ENCODE results near the gene TLL2.

DNA sequence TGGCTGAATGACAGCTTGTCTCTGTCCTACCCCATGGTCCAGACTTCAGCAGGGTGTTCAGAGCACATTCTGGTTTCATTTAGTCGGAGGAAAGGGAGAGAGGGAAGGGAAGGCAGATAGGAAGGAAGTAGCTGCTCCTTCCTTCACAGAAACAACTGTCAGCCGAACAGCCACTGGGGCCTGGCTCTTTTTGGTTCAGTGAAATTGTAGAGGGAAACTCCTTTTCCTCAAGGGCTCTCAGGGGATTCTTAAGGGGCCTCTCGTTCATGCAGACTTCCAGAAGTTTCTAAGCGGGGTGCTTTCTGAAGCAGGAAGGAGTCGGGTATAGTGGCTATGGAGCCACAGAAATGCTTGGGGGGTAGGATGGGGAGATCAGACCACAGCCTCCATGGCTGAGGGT, 56.4 kb downstream of the TLL2 start:
- TF ChIP-seq, protein P1, sequence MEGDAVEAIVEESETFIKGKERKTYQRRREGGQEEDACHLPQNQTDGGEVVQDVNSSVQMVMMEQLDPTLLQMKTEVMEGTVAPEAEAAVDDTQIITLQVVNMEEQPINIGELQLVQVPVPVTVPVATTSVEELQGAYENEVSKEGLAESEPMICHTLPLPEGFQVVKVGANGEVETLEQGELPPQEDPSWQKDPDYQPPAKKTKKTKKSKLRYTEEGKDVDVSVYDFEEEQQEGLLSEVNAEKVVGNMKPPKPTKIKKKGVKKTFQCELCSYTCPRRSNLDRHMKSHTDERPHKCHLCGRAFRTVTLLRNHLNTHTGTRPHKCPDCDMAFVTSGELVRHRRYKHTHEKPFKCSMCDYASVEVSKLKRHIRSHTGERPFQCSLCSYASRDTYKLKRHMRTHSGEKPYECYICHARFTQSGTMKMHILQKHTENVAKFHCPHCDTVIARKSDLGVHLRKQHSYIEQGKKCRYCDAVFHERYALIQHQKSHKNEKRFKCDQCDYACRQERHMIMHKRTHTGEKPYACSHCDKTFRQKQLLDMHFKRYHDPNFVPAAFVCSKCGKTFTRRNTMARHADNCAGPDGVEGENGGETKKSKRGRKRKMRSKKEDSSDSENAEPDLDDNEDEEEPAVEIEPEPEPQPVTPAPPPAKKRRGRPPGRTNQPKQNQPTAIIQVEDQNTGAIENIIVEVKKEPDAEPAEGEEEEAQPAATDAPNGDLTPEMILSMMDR (IDR thresholded peaks at IDR 0.05; ENCODE audit: low read length): no peak
- TF ChIP-seq EZH2phosphoT487 (IDR thresholded peaks at IDR 0.05; ENCODE audit: low read length) (no peak), EZH2 (optimal IDR thresholded peaks at IDR 0.05; ENCODE audit: low read depth, low read length) (no peak)
